ENCODE measurements around the gene SDCCAG8.

SDCCAG8 gene

DNA sequence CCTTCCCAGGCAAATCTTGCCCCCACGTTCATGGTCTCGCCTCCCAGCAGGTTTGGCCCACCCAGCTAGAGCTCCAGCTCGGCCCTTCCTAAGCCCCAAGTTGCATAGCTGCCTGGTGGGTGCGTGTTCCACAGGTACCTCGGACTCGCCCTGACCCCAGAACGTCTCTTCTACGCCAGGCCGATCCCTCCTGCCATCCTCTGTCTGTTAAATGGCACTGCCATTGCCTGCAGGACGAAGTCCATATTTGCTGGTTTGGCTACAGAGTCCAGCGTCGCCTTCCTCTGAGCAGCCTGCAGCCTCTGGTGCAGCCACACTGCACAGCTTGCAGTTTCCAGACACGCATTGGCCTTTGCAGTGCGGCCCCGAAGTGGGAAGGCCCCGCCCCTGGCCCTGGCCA lies 228.1 kb downstream of the SDCCAG8 start:
- DNase-seq (ENCODE audit: low read depth), result no peak

GRCh38 chr1:243487036-243487648 lies 231.3 kb downstream of the SDCCAG8 start:
- DNase-seq (ENCODE audit: low read depth), result no peak

DNA sequence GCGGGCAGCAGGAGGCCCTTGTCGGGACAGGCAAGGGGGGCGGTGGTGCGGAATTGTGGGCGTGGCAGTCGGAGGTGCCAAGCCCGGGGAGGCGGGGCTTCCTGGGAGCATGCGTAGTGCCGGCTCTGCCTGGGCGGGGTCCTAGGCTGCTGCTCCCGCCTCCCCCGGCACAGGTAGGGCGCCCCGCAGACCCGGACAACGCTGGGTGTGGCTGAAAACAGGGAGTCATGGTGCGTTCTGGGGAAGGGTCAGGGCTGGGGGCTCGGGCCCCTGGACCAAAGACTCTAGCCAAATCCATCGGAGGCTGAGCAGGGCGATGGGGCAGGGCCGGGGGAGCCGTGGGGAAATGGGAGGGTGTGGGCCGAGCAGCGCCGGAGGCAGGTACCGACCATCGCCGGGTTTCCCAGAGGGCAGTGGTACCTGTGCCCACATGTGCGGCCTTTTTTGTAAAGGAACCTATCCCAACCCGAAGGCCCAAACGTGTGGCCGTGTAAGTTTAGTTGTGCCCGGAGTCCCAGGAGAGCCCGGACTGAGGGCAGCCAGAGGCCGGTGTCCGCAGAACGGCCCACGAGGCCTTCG lies 231.9 kb downstream of the SDCCAG8 start:
- DNase-seq (ENCODE audit: low read depth), result no peak

GRCh38 chr1:243488459-243489157 lies 232.8 kb downstream of the SDCCAG8 start:
- no peak for DNase-seq (ENCODE audit: low read depth)

GRCh38 chr1:243489158-243489527 lies 233.3 kb downstream of the SDCCAG8 start:
- no peak for DNase-seq (ENCODE audit: low read depth)

GRCh38 chr1:243489681-243490546 lies 234.1 kb downstream of the SDCCAG8 start:
- DNase-seq (ENCODE audit: low read depth), result no peak

- DNase-seq (ENCODE audit: low read depth), result no peak
Measured at GRCh38 chr1:243490748-243491686, 235.2 kb downstream of the SDCCAG8 start.

DNA sequence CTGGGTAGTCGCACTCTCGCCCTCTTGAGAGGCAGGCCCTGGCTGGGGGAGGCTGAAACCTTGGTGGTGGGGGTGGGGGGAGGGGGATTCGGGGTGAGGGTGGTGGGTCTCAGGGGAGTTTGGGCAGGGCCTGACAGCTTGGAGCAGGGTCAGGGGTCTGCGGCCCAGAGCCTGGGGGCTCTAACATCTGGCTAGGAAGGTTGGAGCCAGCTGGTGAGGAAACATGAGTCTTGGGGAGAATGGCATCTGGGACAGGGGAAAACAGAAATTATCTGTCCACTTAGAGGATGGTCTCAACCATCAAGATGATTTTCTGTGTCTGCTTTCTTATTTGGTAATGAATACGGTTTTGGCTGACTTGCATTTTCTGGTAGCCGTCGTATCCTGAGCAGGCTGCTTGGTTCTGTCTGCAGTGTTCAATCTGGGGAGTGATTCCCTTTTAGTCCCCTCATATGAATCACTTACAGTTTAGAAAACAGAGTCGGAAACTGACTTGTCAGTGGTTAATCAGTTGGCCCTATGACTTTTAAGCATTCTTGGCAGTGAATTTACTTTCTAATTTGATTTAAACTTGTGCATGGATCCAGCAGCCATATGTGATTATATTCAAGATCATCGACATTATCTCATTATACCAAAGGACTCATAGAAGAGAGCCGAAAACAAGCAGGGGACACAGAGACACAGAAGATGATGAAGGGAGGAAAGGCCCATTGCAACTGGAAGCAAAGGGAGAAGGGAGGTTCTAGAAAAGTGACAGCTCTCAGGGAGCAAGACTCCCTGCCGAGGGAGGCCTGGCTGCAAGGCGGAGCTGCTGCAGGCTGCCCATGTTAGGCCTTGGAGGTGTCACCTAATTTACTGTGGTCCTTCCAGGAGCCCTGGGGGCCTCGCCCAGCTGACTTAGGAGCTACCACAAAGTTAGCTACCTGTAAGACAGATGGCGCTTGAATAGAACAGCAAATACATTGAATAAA lies 237.6 kb downstream of the SDCCAG8 start:
- no peak for DNase-seq (ENCODE audit: low read depth)

- DNase-seq (ENCODE audit: low read depth), result no peak
Measured at GRCh38 chr1:243494741-243495431, 239.0 kb downstream of the SDCCAG8 start.

DNA sequence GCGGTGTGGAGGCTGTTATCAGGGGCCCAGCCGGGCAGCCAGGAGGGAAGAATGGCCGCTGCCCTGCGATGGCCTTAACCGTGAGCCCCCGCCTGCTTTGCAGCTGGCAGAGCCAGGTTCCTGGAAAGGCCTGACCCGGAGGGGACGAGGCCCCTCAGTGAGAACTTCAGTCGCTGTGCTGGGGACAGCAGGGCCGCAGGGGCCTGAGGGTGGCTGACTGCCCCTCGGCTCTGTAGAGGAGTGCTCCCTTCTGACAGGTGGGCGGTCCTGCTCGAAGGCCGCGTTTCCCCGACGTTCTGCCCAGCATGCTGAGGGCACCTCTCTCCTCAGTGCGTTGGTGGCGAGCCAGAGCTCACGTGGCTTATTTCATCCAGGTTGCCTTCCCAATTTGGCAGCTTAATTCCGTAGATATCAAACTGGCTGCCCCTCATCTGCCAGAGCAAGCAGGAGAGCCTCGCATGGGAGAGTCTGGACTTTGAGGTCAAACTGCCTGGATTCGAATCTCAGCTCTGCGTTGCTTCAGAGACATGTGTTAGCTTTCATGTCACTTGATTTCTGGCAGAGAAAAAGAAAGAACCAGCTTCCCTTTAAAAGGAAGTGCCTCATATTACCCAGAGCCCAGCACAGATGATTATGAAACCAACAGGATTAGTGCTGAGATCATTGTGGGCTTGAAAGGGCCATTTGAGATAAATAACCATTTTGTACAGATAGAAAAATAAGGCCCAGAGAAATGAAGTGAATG lies 239.8 kb downstream of the SDCCAG8 start:
- DNase-seq (ENCODE audit: low read depth), result no peak

DNA sequence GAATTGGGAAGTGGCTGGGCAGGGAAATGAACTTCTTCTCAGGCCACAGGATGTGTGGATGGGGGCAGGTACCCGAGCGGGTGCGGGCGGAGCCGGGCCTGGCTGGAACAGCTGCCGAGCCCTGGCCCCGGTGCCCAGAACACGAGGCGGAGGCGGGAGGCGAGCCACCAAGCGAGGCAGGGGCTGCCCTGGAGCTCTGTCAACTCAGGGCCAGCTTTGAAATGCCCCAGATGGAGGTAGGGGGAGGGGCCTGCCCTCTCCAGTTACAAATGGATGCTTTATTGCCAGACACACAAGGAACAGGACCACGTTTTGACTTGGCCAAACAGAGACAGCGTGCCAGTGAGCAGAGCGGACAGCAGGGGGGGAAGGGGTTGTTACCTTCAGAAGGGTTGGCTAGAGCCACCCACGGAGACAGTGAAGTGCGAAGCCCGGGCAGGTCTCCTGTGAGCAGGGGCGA lies 240.4 kb downstream of the SDCCAG8 start:
- DNase-seq (ENCODE audit: low read depth), result no peak

- DNase-seq (ENCODE audit: low read depth), result no peak
Measured at GRCh38 chr1:243496806-243497205, 241.0 kb downstream of the SDCCAG8 start.

DNA sequence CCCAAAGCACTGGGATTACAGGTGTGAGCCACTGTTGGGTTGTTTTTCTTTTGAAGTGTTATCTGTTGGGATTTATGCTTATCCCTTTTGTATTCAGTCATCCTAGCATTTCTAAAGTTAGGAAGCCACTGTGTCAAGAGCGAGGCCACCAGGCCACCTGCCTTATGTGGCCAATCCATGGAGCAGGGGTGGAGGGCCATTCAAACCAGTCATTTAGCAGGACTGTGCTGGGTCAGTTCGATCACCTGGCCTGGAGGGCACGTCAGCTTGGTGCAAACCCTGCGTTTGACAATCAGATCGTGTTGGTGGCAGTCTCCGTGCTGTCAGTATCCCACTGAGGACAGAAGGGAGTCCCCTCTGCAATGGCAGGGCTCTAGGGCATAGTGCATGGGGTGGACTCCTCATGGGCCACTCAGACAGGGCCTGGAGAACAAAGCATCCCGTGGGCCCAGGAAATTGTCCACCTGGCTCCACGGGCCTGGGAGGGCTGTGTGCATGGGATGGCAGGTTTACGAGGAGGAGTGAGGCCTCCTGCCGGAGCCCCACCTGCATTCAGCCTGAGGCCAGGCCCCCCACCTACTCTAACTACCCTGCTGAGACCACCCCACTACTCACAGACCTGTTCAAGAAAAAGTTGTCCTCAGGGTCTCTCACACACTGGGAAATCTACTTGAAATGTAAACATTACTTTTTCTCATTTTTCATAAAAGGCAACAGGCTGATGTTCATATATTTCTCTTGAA lies 242.3 kb downstream of the SDCCAG8 start:
- no peak for DNase-seq (ENCODE audit: low read depth)

- DNase-seq (ENCODE audit: low read depth), result no peak
Measured at GRCh38 chr1:243499248-243499647, 243.4 kb downstream of the SDCCAG8 start.

GRCh38 chr1:243499711-243500110 lies 243.9 kb downstream of the SDCCAG8 start:
- DNase-seq (ENCODE audit: low read depth), result no peak

- no peak for DNase-seq (ENCODE audit: low read depth)
Measured at GRCh38 chr1:243500512-243500911, 244.7 kb downstream of the SDCCAG8 start.

- no peak for DNase-seq (ENCODE audit: low read depth)
Measured at GRCh38 chr1:243501002-243501401, 245.2 kb downstream of the SDCCAG8 start.

DNA sequence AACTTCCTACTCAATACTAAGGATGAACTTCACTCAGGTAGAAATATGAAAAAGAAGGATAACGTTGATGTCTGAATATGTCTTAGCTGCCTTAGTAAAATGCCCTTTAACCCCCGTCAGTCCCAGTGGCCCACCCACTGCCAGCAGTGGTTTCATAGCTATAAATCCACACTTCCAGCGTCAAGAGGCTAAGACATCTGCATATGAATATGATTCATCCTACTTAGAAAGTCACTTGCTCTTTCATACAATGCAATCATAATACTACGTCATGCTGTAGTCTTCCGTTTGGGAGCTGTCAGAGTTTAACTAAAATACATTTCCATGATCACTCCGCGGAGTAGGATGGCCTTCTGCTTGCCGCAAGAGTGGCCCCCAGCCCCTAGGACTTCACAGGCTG lies 247.3 kb downstream of the SDCCAG8 start:
- no peak for DNase-seq (ENCODE audit: low read depth)

Data from CMK (cell line).